Sigmoid colon (tissue), 7 donors: ENCODE results near the gene TSC22D1. TPM values are rescaled to one million over a fixed set of nuclear protein-coding genes. Genes with fewer than 3 reads are reported as not detected.

Experiments
- DNase-seq: peaks from one replicate; pipeline ENCODE4 v3.0.0-alpha.2; 2019
- H3K27ac ChIP-seq, 4 donors: fragments of 200-600 bp; sonication (generic); one replicate each; pipeline ENCODE4 v1.5.1; 2016 to 2019; ENCODE audit warnings: mild to moderate bottlenecking in 1 of 4
- H3K27me3 ChIP-seq, 3 donors: fragments of 200-600 bp; sonication (generic); one replicate each; pipeline ENCODE4 v1.5.1; 2019; ENCODE audit warnings: mild to moderate bottlenecking in 1 of 3
- H3K36me3 ChIP-seq, 4 donors: fragments of 200-600 bp; sonication (generic); one replicate each; pipeline ENCODE4 v1.5.1; 2016 to 2019
- H3K4me1 ChIP-seq, 4 donors: fragments of 200-600 bp; sonication (generic); one replicate each; pipeline ENCODE4 v1.5.1; 2017 to 2019
- H3K4me3 ChIP-seq, 4 donors: fragments of 200-600 bp; sonication (generic); one replicate each; pipeline ENCODE4 v1.5.1; 2017 to 2019; ENCODE audit warnings: mild to moderate bottlenecking in 2 of 4, moderate library complexity in 1 of 4
- H3K9me3 ChIP-seq, 4 donors: fragments of 200-600 bp in 3 of 4; sonication (generic) in 3 of 4; one replicate each; pipeline versions ENCODE4 v1.5.1 to v1.6.1; 2013 to 2019
- EP300 ChIP-seq, 4 donors: sonication (generic); formaldehyde crosslinking; IDR thresholded peaks; one replicate each; pipeline ENCODE4 v1.6.1; 2017; ENCODE audit warnings: antibody characterized with exemption in 4 of 4
- POLR2A ChIP-seq, 2 donors: fragments of 450-650 bp; IDR thresholded peaks; one replicate each; pipeline ENCODE4 v1.6.1; 2016; ENCODE audit warnings: antibody characterized with exemption in 2 of 2, mild to moderate bottlenecking in 2 of 2, moderate library complexity in 2 of 2
- POLR2AphosphoS5 ChIP-seq, 4 donors: sonication (generic); formaldehyde crosslinking; IDR thresholded peaks; one replicate each; pipeline ENCODE4 v1.6.1; 2017; ENCODE audit warnings: antibody characterized with exemption in 4 of 4
- WGBS, 2 donors: extraction: QIAGEN DNeasy Blood & Tissue Kit; methylation state at CpG; one replicate each; pipeline ENCODE4 v1.1.7; 2013; 5-methylcytosine and 5-hydroxymethylcytosine counted together
- intact Hi-C: fragments of 100-400 bp; cut with DNase I; formaldehyde crosslinking; loops from one replicate; pipeline ENCODE4 v1.15.1; 2023
- polyA plus RNA-seq, 3 donors: library from polyadenylated mRNA; stranded (reverse); fragments of 200-250 nt; gene quantifications; one replicate each; pipeline ENCODE4 v1.2.3, GENCODE V29; 2013
- total RNA-seq, 4 donors: library from RNA; depleted of rRNA; stranded (reverse); fragments of >200 nt; gene quantifications; one replicate each; pipeline ENCODE4 v1.1.0, GENCODE V29; 2016
- TF ChIP-seq, protein P1 (sequence below), 4 experiments: fragments of 450-650 bp in 3 of 4; fragments of 200-600 bp in 1 of 4; IDR thresholded peaks; one replicate each; pipeline ENCODE4 v1.5.1; 2016 to 2019; ENCODE audit warnings: antibody characterized with exemption in 4 of 4, mild to moderate bottlenecking in 3 of 4, moderate library complexity in 2 of 4
- donor health status: healthy with polysubstance abuse.
- donor health status: Bipolar disorder and iron deficiency.
- donor health status: healthy.

The TSC22D1 gene
- total and polyA plus RNA-seq, 7 donors, result 121 to 225 (median 176) TPM

DNA sequence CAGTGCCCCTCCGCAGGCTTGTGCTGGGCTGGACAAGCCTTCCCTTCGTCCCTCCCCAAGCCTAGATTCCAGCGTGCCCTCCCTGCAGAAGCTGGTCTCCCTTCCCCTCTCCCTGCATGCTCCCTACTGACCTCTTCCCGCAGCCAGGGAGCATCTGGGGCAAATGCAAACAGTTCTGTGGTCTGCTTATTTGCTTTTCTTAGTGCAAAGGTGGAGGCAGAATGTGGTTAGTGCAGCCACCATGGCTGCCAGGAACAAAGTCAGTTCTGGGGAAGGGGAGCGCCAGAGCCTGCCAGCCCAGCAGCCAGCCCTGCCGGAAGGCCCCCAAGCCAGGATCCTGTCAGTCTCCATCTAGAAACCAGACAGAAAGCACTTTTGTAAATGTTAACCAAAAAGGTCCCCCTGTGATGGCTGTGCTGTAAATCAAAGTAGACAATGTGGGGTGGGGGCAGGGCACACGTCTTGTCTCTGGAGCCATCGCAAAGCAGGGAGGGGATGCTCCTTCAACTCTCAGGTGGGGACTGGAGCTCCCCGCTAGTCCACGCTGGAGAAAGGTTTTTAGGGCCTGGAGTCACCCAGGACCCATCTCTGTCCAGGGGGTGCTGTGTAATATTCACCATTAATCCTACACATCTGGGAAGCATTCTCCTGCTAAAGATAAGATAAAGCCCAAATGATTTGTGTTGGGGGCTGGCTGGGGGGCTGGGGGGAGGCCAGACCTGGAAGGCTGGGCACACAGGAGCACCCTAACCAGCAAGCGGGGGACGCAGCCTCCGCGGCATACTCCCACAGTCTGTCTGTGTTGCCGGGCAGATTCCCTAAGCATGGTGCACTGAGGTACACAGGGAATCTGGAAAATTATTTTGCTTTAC lies 171.6 kb downstream of the TSC22D1 start:
- no peak overlapping the region for H3K4me3 ChIP-seq
- intact Hi-C loops, result no loop called here
- H3K27me3 ChIP-seq, result no peaks in the 10 kb centered on the region
- H3K36me3 ChIP-seq, result no peaks in the 10 kb centered on the region
- WGBS, 2 donors, result 17 to 62% methylated on average over 15 of the region's 15 CpGs
- no peak for TF ChIP-seq POLR2A (IDR thresholded peaks at IDR 0.05)
- DNase-seq, result peak; percentile 29
- no peaks in the 10 kb centered on the region for H3K4me1 ChIP-seq
- no peaks in the 10 kb centered on the region for H3K9me3 ChIP-seq
- no peak overlapping the region for H3K27ac ChIP-seq

DNA sequence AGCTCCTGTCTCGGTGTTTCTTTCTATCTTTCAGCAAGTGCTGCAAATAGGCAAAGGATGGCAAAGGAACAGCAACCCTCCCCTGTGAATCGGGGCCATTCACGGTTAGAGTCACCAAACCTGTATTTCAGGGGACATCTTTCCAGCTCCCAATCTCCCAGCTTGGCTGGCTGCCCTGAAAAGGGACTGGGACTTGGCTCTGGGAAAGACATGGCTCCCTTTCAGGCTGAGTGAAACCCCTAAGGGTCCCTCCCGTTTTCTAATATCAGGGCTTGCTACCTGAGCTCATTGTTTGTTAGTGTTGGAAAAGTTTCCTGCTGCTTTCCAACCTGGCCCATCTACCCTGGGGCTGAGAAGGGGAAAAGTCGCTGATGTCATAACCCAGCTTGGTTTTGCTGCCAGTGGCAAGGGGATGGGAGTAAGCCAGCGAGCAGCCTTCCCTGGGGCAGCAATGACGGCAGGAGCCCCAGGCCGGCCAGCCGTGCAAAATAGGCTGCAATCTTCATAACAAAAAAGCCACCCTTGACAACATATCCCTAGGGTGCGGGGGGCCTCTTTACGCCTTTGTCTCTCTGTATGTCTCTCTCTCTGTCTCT lies 172.6 kb downstream of the TSC22D1 start:
- Histone ChIP-seq H3K36me3 (no peaks in the 10 kb centered on the region), H3K27ac (no peak overlapping the region), H3K4me1 (no peaks in the 10 kb centered on the region), H3K9me3 (no peaks in the 10 kb centered on the region), H3K27me3 (no peaks in the 10 kb centered on the region), H3K4me3 (no peak overlapping the region)
- intact Hi-C loops, result no loop called here
- peak; percentile 35 for DNase-seq
- no peak for TF ChIP-seq POLR2A (IDR thresholded peaks at IDR 0.05)
- no peak for TF ChIP-seq EP300 (IDR thresholded peaks at IDR 0.05)
- no peak for TF ChIP-seq POLR2AphosphoS5 (IDR thresholded peaks at IDR 0.05)
- TF ChIP-seq, protein P1, sequence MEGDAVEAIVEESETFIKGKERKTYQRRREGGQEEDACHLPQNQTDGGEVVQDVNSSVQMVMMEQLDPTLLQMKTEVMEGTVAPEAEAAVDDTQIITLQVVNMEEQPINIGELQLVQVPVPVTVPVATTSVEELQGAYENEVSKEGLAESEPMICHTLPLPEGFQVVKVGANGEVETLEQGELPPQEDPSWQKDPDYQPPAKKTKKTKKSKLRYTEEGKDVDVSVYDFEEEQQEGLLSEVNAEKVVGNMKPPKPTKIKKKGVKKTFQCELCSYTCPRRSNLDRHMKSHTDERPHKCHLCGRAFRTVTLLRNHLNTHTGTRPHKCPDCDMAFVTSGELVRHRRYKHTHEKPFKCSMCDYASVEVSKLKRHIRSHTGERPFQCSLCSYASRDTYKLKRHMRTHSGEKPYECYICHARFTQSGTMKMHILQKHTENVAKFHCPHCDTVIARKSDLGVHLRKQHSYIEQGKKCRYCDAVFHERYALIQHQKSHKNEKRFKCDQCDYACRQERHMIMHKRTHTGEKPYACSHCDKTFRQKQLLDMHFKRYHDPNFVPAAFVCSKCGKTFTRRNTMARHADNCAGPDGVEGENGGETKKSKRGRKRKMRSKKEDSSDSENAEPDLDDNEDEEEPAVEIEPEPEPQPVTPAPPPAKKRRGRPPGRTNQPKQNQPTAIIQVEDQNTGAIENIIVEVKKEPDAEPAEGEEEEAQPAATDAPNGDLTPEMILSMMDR (IDR thresholded peaks at IDR 0.05), result no peak
- WGBS, 2 donors, result 41 to 71% methylated on average over 11 of the region's 11 CpGs

DNA sequence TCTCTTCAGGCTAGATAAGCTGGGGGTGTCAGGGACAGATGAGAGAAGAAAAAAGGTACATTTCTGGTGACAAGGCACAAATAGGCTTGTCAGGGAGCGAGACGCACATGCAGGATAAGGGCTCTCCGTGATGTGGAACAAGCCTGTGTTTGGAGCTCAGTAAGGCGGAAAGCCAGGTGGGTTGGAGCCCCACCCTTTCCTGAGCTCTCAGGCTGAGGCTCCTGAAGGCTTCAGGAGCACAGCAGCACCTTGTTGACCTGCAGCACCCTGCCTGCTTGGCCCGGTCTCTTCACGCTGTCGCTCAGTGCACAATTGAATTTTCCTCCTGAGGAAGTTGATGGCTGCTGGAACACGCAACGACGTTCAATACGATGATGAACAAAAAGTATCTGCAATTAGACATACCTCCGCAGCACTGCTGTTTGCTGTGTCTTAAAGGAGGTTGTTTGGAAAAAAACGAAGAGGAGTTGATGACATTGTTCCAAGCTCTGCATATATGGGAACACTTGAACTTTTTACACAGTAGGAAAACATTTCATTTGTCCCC lies 173.2 kb downstream of the TSC22D1 start:
- TF ChIP-seq EP300 (IDR thresholded peaks at IDR 0.05), result no peak
- no peak for TF ChIP-seq POLR2AphosphoS5 (IDR thresholded peaks at IDR 0.05)
- TF ChIP-seq, protein P1 (IDR thresholded peaks at IDR 0.05), result no peak
- no peak for TF ChIP-seq POLR2A (IDR thresholded peaks at IDR 0.05)
- DNase-seq, result peak; percentile 36
- Histone ChIP-seq H3K9me3 (no peaks in the 10 kb centered on the region), H3K4me3 (no peak overlapping the region), H3K4me1 (no peaks in the 10 kb centered on the region), H3K27me3 (no peaks in the 10 kb centered on the region), H3K36me3 (no peaks in the 10 kb centered on the region), H3K27ac (no peak overlapping the region)
- intact Hi-C loops, result no loop called here
- WGBS, 2 donors, result 43 to 78% methylated on average over 13 of the region's 13 CpGs

DNA sequence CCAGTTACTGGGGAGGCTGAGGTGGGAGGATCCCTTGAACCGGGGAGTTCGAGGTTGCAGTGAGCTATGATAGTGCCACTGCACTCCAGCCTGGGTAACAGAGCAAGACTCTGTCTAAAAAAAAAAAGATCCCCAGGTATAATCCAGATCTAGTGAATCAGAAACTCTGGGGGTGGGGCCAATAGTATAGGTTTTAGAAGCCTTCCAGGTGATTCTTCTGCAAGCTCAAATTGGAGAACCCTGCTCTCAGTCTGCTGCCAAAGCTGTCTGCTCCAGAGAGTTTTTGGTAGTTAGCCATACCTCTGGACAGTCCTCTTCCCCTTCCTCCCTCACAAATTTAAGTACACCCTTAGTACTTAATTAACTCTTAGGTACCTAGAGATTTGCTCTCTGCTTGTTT lies 174.6 kb downstream of the TSC22D1 start:
- 44 to 58% methylated on average over 2 of the region's 2 CpGs for WGBS, 2 donors
- peaks cover 0 to 5% (median 0%) of the 10 kb centered on the region in 4 donors for H3K4me1 ChIP-seq
- no peak overlapping the region for H3K4me3 ChIP-seq
- no peak for TF ChIP-seq EP300 (IDR thresholded peaks at IDR 0.05)
- no peaks in the 10 kb centered on the region for H3K27me3 ChIP-seq
- intact Hi-C loops, result no loop called here
- DNase-seq, result peak; percentile 30
- no peaks in the 10 kb centered on the region for H3K9me3 ChIP-seq
- no peak overlapping the region for H3K27ac ChIP-seq
- H3K36me3 ChIP-seq, result no peaks in the 10 kb centered on the region

DNA sequence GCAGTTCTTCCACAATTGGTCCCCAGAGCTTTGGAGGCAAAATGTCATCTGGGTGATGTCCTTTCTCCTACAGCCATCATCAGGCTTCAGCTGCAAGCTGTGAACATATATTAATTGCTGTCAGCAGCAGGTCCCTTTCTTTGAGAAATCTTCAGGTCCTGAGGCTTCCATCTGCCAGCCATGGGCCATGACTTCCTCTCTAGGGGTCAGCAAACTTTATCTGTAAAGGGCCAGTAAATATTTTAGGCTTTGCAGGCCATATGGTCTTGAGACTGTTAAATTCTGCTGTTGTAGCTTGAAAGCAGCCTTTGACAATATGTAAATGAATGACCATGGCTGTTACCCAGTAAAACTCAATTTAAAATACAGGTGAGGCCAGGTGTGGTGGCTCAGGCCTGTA lies 175.4 kb downstream of the TSC22D1 start:
- intact Hi-C loops, result no loop called here
- no peak for TF ChIP-seq EP300 (IDR thresholded peaks at IDR 0.05)
- no peak for TF ChIP-seq POLR2AphosphoS5 (IDR thresholded peaks at IDR 0.05)
- TF ChIP-seq, protein P1 (IDR thresholded peaks at IDR 0.05), result no peak
- no peak for TF ChIP-seq POLR2A (IDR thresholded peaks at IDR 0.05)
- peaks cover 0 to 5% (median 0%) of the 10 kb centered on the region in 4 donors for H3K4me1 ChIP-seq
- no peaks in the 10 kb centered on the region for H3K36me3 ChIP-seq
- DNase-seq, result peak; percentile 21
- no peaks in the 10 kb centered on the region for H3K27me3 ChIP-seq
- H3K9me3 ChIP-seq, result no peaks in the 10 kb centered on the region
- no peak overlapping the region for H3K27ac ChIP-seq
- H3K4me3 ChIP-seq, result no peak overlapping the region
